Esophagus squamous epithelium (tissue), 5 donors: ENCODE data around the gene RALGPS1. TPM values are rescaled to one million over a fixed set of nuclear protein-coding genes. Genes with fewer than 3 reads are reported as not detected.
"Not testable (repeated sequence)": the region's sequence is repeated elsewhere in the genome, so short reads cannot be mapped to it uniquely, and the experiment has no call there.

ENCODE experiments used
- DNase-seq: peaks from one replicate; lab custom pipeline; 2025; lab: John Stamatoyannopoulos, UW
- H3K27ac ChIP-seq, 4 donors: fragments of 200-600 bp; sonication (generic); one replicate each; pipeline ENCODE4 v1.5.1; 2016 to 2019; ENCODE audit warnings: mild to moderate bottlenecking in 1 of 4
- H3K27me3 ChIP-seq, 4 donors: fragments of 200-600 bp; sonication (generic); 1 replicate in 3 of 4; 2 replicates in 1 of 4; pipeline versions ENCODE4 v1.5.1 to v1.6.0; 2017 to 2021; ENCODE audit warnings: antibody characterized with exemption in 1 of 4
- H3K36me3 ChIP-seq, 3 donors: fragments of 200-600 bp; sonication (generic); one replicate each; pipeline ENCODE4 v1.5.1; 2016 to 2019
- H3K4me1 ChIP-seq, 3 donors: fragments of 200-600 bp; sonication (generic); one replicate each; pipeline ENCODE4 v1.5.1; 2017 to 2019
- H3K4me3 ChIP-seq, 4 donors: fragments of 200-600 bp; sonication (generic); 1 replicate in 3 of 4; 2 replicates in 1 of 4; pipeline ENCODE4 v1.5.1; 2016 to 2019; ENCODE audit warnings: mild to moderate bottlenecking in 2 of 4, moderate library complexity in 1 of 4
- H3K9me3 ChIP-seq, 3 donors: fragments of 200-600 bp; sonication (generic); one replicate each; pipeline ENCODE4 v1.5.1; 2016 to 2019
- POLR2A ChIP-seq, 4 donors: fragments of 450-650 bp; IDR thresholded peaks; one replicate each; pipeline ENCODE4 v1.6.1; 2017; ENCODE audit warnings: antibody characterized with exemption in 4 of 4, mild to moderate bottlenecking in 4 of 4, moderate library complexity in 3 of 4
- WGBS, 2 donors: methylation state at CpG; one replicate each; pipeline ENCODE4 v1.1.5; 2018; 5-methylcytosine and 5-hydroxymethylcytosine counted together
- intact Hi-C: fragments of 100-400 bp; cut with DNase I; formaldehyde crosslinking; loops from one replicate; pipeline ENCODE4 v1.15.0; 2022
- total RNA-seq, 4 donors: library from RNA; depleted of rRNA; stranded (reverse); fragments of >200 nt; gene quantifications; one replicate each; pipeline ENCODE4 v1.1.0, GENCODE V29; 2016
- TF ChIP-seq, protein P1 (sequence below), 6 experiments: fragments of 450-650 bp in 4 of 6; fragments of 200-600 bp in 2 of 6; sonication (generic) in 2 of 6; IDR thresholded peaks; one replicate each; pipeline ENCODE4 v1.5.1; 2016 to 2019; ENCODE audit warnings: antibody characterized with exemption in 6 of 6, mild to moderate bottlenecking in 4 of 6, moderate library complexity in 4 of 6
- donor health status: DM: yes; HTN: yes; CAD: no.

Gene RALGPS1
- total RNA-seq, 4 donors from 2014 or later, result 3.0 to 16.4 (median 10.6) TPM

DNA sequence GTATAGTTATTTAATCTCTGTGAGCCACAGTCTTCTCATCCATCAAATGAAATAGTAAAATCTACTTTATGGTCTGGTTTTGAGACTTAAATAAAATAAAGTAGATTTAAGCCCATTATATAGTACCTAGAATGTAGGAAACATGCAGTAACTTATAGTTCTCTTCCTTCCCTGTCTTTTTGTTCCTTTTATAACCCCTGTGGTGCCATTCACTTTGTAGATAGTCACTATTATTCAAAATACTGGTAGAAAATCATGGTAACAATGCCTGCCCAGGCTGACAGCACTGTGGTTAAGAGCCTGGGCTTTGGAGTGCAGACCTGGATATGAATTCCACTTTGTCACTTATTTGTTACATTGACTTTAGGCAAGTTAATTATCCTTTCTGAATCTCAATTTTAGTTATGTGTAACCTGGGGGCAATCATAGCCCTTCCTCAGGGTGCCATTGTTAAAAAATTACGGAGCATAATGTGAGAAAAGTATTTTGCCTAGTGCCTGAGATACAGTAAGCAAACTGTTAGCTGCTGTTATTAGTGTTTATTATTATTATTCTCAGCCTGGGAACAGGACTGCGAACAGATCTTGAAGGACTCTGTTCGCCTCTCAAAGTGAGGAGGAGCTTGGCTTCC lies 100.4 kb downstream of the RALGPS1 start:
- no peaks in the 10 kb centered on the region for H3K27me3 ChIP-seq
- H3K4me1 ChIP-seq, result no peaks in the 10 kb centered on the region
- 84 to 92% methylated on average over 3 of the region's 3 CpGs for WGBS, 2 donors
- no peak overlapping the region for H3K27ac ChIP-seq
- no peaks in the 10 kb centered on the region for H3K36me3 ChIP-seq
- intact Hi-C loops, result no loop called here
- no peaks in the 10 kb centered on the region for H3K9me3 ChIP-seq
- H3K4me3 ChIP-seq, result no peak overlapping the region
- no peak for DNase-seq
- TF ChIP-seq, protein P1, sequence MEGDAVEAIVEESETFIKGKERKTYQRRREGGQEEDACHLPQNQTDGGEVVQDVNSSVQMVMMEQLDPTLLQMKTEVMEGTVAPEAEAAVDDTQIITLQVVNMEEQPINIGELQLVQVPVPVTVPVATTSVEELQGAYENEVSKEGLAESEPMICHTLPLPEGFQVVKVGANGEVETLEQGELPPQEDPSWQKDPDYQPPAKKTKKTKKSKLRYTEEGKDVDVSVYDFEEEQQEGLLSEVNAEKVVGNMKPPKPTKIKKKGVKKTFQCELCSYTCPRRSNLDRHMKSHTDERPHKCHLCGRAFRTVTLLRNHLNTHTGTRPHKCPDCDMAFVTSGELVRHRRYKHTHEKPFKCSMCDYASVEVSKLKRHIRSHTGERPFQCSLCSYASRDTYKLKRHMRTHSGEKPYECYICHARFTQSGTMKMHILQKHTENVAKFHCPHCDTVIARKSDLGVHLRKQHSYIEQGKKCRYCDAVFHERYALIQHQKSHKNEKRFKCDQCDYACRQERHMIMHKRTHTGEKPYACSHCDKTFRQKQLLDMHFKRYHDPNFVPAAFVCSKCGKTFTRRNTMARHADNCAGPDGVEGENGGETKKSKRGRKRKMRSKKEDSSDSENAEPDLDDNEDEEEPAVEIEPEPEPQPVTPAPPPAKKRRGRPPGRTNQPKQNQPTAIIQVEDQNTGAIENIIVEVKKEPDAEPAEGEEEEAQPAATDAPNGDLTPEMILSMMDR (IDR thresholded peaks at IDR 0.05), result no peak
- TF ChIP-seq POLR2A (IDR thresholded peaks at IDR 0.05), result no peak

DNA sequence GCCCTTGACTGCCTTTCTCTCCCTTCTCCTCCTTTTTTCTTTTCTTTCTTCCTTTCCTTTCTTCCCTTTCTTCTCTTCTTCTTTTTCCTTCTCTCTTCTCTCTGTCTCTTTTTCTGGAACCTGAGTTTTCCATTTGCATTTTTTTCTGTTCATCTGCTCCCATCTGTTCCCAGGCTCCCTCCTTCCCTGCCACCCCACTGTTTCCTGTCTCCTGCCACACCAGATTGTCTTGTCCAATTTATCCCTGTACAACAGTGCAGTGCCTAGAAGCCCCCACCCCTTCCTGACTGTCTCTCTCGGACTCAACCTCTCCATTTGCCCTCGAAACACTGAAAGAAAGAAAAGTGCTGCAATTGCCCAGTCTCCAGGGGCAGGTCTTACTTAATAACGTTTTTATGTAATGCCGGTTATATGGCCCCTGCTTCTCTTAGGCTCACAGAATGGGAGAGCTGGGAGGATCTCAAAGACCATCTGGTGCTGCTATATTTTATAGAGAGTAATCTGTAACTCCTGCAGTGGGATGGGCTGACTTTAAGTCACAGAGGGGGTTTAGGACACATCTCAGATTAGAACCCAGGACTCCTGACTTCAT lies 101.4 kb downstream of the RALGPS1 start:
- intact Hi-C loops, result no loop called here
- no peak overlapping the region for H3K4me3 ChIP-seq
- no peaks in the 10 kb centered on the region for H3K27me3 ChIP-seq
- DNase-seq, result no peak
- WGBS, 2 donors, result 82 to 92% methylated on average over 4 of the region's 4 CpGs
- H3K27ac ChIP-seq, result no peak overlapping the region
- no peaks in the 10 kb centered on the region for H3K36me3 ChIP-seq
- H3K9me3 ChIP-seq, result no peaks in the 10 kb centered on the region
- no peak for TF ChIP-seq POLR2A (IDR thresholded peaks at IDR 0.05)
- TF ChIP-seq, protein P1 (IDR thresholded peaks at IDR 0.05), result no peak
- peaks cover 0 to 3% (median 0%) of the 10 kb centered on the region in 3 donors for H3K4me1 ChIP-seq

DNA sequence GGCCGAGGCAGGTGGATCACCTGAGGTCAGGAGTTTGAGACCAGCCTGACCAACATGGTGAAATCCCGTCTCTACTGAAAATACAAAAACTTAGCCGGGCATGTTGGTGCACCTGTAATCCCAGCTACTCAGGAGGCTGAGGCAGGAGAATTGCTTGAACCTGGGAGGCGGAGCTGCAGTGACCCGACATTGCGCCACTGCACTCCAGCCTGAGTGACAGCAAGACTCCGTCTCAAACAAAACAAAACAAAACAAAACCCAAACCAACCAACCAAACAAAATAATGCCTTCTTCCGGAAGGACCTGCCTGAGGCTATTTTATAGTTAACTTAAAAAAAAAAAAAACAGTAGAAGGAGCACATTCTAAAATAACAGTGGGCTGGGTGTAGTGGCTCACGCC lies 103.4 kb downstream of the RALGPS1 start:
- 78 to 86% methylated on average over 6 to 8 of the region's 9 CpGs for WGBS, 2 donors
- H3K27me3 ChIP-seq, H3K9me3 ChIP-seq, H3K36me3 ChIP-seq, intact Hi-C loops, H3K27ac ChIP-seq, H3K4me3 ChIP-seq, DNase-seq: not testable (repeated sequence)
- peaks cover 10 to 22% (median 12%) of the 10 kb centered on the region in 3 donors for H3K4me1 ChIP-seq

DNA sequence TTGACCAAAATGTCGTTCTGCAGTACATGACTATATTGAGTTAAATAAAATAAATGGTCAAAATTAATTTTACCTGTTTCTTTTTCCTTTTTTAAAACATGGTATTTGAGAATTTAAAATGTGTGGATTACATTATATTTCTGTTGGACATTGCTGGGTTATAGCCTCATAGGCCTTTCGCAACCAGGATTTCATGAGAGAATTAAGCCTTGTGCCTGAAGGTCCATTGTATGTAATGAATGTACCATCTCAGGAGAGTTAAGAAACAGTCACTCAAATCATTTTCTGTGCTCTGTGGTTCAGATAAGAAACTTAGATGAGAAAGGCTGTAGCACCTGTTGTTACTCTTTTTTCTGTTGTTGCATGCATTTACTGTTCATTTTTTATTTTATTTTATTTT lies 104.4 kb downstream of the RALGPS1 start:
- Histone ChIP-seq H3K9me3 (no peaks in the 10 kb centered on the region), H3K27ac (no peak overlapping the region), H3K27me3 (no peaks in the 10 kb centered on the region), H3K4me1 (peaks cover 13 to 32% (median 20%) of the 10 kb centered on the region in 3 donors), H3K36me3 (no peaks in the 10 kb centered on the region), H3K4me3 (no peak overlapping the region)
- DNase-seq, result no peak
- WGBS, 2 donors, result 97 to 98% methylated on average over 2 of the region's 2 CpGs
- TF ChIP-seq POLR2A (IDR thresholded peaks at IDR 0.05), result no peak
- TF ChIP-seq, protein P1 (IDR thresholded peaks at IDR 0.05), result no peak
- intact Hi-C loops, result no loop called here

DNA sequence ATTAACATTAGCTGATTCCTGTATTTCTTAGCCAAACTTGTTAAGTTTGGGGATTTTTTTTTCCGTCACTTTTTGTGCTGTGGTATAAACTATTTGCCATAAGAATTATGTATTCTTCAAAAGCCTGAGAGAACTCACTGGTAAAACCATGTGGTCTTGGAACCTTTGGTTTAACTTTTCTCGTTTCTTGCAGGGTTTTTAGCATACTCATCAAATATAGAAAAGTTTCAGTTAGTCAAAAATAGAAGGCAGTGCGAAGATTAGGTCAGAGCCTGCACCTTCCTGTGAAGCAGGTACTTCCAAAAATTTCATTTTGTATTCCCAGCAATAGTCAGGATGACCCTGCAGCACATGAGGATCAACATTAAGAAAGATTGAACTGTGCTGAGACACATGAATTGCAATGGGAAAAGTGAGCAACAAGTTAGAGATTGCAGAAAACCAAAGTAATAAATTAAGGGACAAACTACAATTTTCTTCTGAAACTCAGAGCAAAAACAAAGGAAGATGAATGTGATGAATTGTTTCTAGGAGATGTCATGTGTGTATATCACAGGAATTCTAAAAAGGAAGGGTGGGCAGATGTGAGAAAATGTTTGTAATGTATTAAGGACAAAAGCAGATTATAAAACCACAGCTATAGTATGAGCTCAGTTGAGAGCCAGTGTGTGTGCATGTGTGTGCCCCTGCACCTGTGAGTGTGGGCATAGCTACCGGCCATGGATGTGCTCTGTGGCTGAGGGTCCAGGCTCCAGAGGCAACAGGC lies 105.6 kb downstream of the RALGPS1 start:
- TF ChIP-seq POLR2A (IDR thresholded peaks at IDR 0.05), result no peak
- TF ChIP-seq, protein P1 (IDR thresholded peaks at IDR 0.05), result no peak
- Histone ChIP-seq H3K4me1 (peaks cover 13 to 44% (median 20%) of the 10 kb centered on the region in 3 donors), H3K27me3 (no peaks in the 10 kb centered on the region), H3K27ac (peak overlapping the region in 3 of 4 donors; percentile 72 to 91 (median 86)), H3K4me3 (no peak overlapping the region), H3K9me3 (no peaks in the 10 kb centered on the region), H3K36me3 (no peaks in the 10 kb centered on the region)
- intact Hi-C loops, result no loop called here
- WGBS, 2 donors, result 86 to 93% methylated on average over 4 of the region's 4 CpGs
- no peak for DNase-seq
